Measurements from ENCODE around the gene TMEM132A.
"Not testable (repeated sequence)": the region's sequence is repeated elsewhere in the genome, so short reads cannot be mapped to it uniquely, and the experiment has no call there.

Gene TMEM132A

DNA sequence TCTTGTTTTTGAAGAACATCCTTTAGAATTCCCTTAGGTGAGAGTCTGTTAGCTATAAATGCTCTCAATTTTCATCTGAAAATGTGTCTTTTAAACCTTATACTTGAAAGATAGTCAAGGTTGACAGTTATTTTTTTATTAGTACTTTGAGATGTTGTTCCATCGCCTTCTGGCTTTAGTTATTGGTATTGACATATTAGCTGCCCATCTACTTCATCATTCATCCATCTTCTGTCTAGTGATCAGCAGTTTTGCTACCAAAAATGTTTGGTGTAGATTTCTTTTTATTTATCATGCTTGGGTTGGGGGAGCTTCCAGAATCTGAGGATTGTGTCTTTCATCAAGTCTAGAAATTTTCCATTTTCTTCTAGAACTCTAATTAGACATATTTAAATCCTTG is 44.0 kb downstream of the TMEM132A start:
- no peak for TF ChIP-seq CTCF (IDR thresholded peaks at IDR 0.05)
- H3K27ac ChIP-seq, result no peak overlapping the region

DNA sequence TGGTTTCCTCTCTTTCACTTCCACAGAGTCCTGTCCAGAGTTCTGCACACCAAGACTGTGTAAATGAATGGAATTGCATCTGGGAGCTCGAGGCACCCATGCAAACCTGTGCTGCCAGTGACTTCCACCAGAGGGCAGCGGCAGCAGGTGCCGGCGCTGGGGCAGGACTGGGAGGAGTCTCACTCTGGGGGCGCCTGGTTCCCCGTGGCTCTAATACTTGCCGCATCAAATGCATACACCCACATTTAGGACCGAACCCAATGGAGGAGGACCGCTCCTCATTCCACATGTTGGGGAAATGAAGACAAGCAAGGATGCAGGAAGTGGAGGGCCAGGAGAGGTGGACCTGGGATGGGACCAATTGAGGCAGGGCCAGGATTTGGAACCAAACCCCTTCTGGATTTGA is 46.1 kb downstream of the TMEM132A start:
- TF ChIP-seq ZFX (IDR thresholded peaks at IDR 0.05; ENCODE audit: borderline replicate concordance) (no peak), CTCF (IDR thresholded peaks at IDR 0.05) (peak; percentile 96)
- H3K27ac ChIP-seq, result no peak overlapping the region

DNA sequence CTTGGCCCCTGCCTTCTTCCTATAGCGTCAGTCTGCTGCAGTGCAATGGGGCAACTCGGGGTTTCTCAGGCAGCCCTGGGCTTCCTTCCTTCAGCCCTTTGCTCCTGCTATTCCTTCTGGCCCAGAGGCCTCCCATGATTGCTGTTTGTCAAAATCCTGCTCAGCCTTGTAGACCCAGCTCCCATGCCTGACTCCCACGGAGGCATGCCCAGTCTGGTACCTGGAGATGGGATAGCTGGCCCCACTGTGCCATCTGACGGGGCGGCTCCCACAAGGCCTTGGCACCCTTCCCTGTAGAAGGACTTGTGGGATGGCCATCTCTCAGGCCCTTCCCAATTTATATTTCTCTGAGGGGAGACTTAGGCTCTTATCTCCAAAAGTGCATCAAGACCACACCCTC is 46.6 kb downstream of the TMEM132A start:
- no peak overlapping the region for H3K27ac ChIP-seq
- TF ChIP-seq ZFX (IDR thresholded peaks at IDR 0.05; ENCODE audit: borderline replicate concordance), result no peak
- no peak for TF ChIP-seq CTCF (IDR thresholded peaks at IDR 0.05)

DNA sequence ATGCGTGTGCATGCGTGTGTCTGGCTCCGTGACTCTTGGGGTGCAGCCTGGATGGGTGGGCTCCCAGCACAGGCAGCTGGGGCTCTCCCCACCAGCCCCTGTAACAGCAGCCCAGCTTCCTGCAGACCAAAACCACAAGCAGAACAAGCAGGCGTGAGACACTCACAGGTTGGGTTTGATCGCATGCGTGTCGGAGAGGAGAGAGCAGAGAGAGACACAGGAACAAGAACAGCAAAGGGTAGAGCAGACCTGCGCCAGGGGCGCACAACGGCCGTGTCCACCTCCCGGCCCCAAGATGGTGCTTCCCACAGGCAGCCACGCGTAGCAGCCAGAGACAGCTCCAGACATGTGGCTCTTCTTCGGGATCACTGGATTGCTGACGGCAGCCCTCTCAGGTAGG is 47.3 kb downstream of the TMEM132A start, which contains the start of gene CD6:
CD6 (plus strand) TSS at position 161 of the 400 bp plus-strand sequence; CDS start at position 347, 186 bp downstream.
- no peak within 1 kb of the TSS for H3K27ac ChIP-seq
- TF ChIP-seq ZFX (IDR thresholded peaks at IDR 0.05; ENCODE audit: borderline replicate concordance), result no peak
- TF ChIP-seq CTCF (IDR thresholded peaks at IDR 0.05), result no peak

GRCh38 chr11:60972182-60973030 is 48.1 kb downstream of the TMEM132A start:
- no peak for TF ChIP-seq CTCF (IDR thresholded peaks at IDR 0.05)
- TF ChIP-seq ZFX (IDR thresholded peaks at IDR 0.05; ENCODE audit: borderline replicate concordance), result no peak
- H3K27ac ChIP-seq, result no peak overlapping the region

GRCh38 chr11:60973699-60974098 is 49.4 kb downstream of the TMEM132A start:
- no peak for TF ChIP-seq CTCF (IDR thresholded peaks at IDR 0.05)
- no peak for TF ChIP-seq ZFX (IDR thresholded peaks at IDR 0.05; ENCODE audit: borderline replicate concordance)
- H3K27ac ChIP-seq, result no peak overlapping the region

- not testable (repeated sequence) for H3K27ac ChIP-seq
These were observed 50.1 kb downstream of the TMEM132A start for GRCh38 chr11:60974316-60974715.

All from 22Rv1 (cell line).